ENCODE measurements around the gene HS3ST5.

Gene HS3ST5

DNA sequence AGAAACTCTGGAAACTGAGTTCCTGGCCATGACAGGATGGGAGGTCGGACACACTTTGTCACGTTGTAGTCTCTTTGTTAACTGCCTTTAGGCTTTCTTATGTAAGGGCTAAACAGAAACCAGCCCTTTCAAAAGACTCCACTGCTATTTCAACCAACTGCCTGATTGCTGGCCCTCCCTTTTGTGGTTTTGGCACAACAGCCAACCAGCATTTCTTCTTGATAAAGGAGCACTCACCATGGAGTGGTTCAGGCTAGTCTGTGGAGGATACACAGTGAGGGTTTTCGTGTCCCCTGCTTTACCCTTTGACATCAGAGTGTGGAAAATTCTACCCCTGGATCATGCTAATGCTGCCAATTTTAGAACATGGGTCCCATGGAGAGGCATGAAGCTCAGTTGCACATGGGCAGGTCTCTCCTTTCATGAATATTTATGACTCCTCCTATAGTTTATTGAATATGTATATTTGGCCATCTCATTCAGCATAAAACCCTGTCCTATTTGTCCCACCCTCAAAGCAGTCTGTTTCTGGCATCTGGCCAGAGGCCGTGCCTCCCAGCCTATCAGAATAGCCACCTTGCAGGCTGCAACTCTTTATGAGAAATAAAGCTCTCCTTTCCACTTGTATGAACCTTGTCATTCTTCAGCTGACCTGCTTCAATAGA lies 148.3 kb downstream of the HS3ST5 start:
- DNase-seq (ENCODE audit: extremely low read depth, low read depth): no peak
- no peak overlapping the region for H3K4me3 ChIP-seq (replicated peaks; ENCODE audit: low read depth, low read length)
- TF ChIP-seq, protein P1, sequence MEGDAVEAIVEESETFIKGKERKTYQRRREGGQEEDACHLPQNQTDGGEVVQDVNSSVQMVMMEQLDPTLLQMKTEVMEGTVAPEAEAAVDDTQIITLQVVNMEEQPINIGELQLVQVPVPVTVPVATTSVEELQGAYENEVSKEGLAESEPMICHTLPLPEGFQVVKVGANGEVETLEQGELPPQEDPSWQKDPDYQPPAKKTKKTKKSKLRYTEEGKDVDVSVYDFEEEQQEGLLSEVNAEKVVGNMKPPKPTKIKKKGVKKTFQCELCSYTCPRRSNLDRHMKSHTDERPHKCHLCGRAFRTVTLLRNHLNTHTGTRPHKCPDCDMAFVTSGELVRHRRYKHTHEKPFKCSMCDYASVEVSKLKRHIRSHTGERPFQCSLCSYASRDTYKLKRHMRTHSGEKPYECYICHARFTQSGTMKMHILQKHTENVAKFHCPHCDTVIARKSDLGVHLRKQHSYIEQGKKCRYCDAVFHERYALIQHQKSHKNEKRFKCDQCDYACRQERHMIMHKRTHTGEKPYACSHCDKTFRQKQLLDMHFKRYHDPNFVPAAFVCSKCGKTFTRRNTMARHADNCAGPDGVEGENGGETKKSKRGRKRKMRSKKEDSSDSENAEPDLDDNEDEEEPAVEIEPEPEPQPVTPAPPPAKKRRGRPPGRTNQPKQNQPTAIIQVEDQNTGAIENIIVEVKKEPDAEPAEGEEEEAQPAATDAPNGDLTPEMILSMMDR (IDR thresholded peaks at IDR 0.05; ENCODE audit: low read depth, low read length, missing control alignments): no peak

GRCh38 chr6:114187563-114187962 lies 155.3 kb downstream of the HS3ST5 start:
- no peak overlapping the region for H3K4me3 ChIP-seq (replicated peaks; ENCODE audit: low read depth, low read length)
- TF ChIP-seq, protein P1 (IDR thresholded peaks at IDR 0.05; ENCODE audit: low read depth, low read length, missing control alignments): no peak
- DNase-seq (ENCODE audit: extremely low read depth, low read depth): no peak

DNA sequence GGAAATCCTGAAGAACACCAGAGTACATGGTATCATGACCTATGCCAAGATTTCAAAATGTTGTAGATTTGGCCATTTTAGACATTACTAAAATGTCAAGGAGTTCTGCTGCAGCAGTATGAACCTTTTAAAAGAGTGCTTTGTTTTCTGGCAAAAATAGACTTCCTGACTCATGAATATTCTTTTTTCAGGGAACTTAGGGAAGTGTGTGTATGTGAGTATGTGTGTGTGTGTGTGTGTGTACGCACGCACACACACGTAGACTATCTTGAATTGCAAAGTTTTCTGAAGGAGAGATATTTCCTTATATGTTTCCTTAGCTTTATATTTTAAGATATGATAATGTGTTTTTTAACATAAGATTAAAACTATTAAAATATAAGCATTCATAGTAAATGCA lies 161.2 kb downstream of the HS3ST5 start:
- DNase-seq (ENCODE audit: extremely low read depth, low read depth): no peak
- no peak overlapping the region for H3K4me3 ChIP-seq (replicated peaks; ENCODE audit: low read depth, low read length)
- TF ChIP-seq, protein P1 (IDR thresholded peaks at IDR 0.05; ENCODE audit: low read depth, low read length, missing control alignments): no peak

DNA sequence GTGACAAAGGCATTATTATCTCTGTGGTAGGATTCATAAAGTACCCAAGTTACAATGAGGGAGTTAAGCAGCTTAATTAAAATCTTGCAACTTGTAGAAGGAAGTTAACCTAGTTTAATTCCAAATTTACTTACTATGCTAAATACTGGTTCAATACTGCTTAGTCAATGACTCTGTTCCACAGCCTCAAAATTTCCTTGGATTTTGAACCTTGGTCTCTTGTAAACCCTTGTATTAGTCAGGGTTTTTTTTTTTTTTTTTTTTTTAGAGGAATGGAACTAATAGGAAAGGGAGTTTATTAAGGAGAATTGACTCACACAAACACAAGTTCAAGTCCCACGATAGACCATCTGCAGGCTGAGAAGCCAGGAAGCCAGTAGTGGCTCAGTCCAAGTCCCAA lies 163.4 kb downstream of the HS3ST5 start:
- no peak overlapping the region for H3K4me3 ChIP-seq (replicated peaks; ENCODE audit: low read depth, low read length)
- no peak for DNase-seq (ENCODE audit: extremely low read depth, low read depth)
- TF ChIP-seq, protein P1 (IDR thresholded peaks at IDR 0.05; ENCODE audit: low read depth, low read length, missing control alignments): no peak

DNA sequence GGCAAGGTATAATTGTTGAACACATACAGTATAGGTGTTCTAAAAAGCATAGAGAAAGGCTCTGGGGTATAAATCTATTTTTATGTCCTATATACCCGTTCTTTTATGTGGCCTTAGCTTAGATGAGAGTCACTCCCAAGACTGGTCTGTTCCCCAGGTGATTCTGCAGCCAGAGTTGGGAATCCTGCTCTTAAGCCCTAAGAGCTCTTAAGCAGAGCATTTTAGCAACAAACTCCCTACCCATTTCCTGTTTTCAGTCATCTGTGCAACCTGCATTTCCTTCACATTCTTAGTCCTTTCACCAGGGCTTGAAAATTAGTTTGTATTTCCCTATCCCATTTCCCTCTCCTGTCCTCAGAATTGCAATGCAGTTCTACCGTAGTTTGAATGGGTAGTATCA lies 166.1 kb downstream of the HS3ST5 start:
- no peak for DNase-seq (ENCODE audit: extremely low read depth, low read depth)
- TF ChIP-seq, protein P1 (IDR thresholded peaks at IDR 0.05; ENCODE audit: low read depth, low read length, missing control alignments): no peak
- H3K4me3 ChIP-seq (replicated peaks; ENCODE audit: low read depth, low read length): no peak overlapping the region

- TF ChIP-seq, protein P1 (IDR thresholded peaks at IDR 0.05; ENCODE audit: low read depth, low read length, missing control alignments): no peak
- no peak for DNase-seq (ENCODE audit: extremely low read depth, low read depth)
- H3K4me3 ChIP-seq (replicated peaks; ENCODE audit: low read depth, low read length): no peak overlapping the region
These were observed 170.1 kb downstream of the HS3ST5 start for GRCh38 chr6:114172576-114173260.
